GM21390 (cell line): ENCODE results near the gene DOCK1.

ENCODE experiments used
- ATAC-seq: cut with Tn5 transposase; IDR thresholded peaks from one replicate; pipeline ENCODE4 v1.9.1; 2021; ENCODE audit not compliant: unreplicated experiment

Gene DOCK1

DNA sequence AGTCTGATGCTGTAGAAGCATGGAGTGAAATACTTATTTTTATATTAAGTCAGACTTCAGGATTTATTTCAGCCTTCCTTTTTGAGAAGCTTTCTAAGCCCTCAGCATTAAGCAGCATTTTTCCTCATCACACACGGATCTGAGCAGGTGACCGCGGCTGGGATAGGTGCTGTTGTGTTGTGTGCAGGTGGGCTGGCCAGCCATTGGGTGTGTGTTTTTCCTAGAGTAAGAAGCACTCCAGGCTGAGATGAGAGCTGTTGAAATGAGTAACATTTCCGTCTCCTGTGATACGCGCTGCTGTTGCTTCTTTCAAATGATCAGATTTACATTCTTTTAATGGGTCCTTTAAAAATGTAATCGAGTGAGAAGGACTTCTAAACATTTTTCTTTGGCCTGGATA, 227.2 kb downstream of the DOCK1 start:
- no peak for ATAC-seq

DNA sequence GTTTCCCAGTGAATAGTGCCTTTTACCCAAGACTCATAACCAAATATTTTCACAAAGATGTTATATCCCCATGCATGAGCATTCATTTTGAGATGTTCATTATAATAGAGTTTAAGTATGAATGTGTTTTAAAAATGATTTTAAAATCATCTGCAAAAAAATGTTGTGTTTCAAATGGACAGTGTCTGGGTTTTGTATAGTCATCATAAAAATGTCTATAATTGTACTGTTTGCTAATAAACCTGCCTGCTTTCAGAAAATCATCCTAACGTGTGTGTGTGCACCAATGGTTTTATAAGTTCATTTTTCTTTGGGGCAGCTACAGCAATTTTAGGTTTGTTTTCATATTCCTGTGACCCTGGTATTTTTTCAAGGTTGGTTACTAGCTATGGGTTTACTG, 228.0 kb downstream of the DOCK1 start:
- no peak for ATAC-seq

DNA sequence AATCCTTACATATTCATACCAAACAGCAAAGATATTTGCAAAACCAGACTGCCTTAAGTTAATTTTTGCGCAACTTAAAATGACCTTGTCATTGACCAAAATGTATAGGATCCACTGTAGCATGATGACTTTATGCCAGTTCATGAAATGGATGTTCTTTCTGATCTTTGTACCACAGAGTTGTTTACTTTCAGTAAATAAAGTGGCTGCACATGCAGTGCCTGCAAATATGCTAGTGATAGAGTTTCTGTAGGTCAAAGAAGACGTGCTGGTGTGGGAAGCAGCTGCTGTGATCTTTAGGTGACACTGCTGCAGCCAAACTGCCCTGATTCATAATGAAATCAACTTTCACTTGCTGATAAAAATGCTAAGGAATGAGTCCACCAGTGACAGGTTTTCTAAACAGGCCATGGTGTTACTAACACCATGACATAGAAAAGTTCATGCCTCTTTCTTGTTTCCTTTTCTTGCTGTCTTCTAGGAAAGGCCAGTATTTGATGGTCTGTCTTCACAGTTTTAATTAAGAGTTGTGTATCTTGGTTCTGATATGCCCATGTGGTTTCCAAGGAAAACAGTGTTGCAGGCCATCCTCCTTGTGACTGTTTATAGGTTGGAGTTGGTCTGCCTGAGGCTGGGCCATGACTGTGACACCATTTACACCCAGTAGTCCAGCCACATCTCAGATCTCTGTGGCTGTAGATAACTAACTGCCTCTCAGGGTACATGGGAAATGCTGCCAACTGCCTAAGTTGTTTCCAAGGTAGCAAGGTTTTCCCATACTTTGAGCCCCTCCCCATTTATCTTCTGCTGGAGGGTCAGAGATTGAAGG, 228.7 kb downstream of the DOCK1 start:
- no peak for ATAC-seq

DNA sequence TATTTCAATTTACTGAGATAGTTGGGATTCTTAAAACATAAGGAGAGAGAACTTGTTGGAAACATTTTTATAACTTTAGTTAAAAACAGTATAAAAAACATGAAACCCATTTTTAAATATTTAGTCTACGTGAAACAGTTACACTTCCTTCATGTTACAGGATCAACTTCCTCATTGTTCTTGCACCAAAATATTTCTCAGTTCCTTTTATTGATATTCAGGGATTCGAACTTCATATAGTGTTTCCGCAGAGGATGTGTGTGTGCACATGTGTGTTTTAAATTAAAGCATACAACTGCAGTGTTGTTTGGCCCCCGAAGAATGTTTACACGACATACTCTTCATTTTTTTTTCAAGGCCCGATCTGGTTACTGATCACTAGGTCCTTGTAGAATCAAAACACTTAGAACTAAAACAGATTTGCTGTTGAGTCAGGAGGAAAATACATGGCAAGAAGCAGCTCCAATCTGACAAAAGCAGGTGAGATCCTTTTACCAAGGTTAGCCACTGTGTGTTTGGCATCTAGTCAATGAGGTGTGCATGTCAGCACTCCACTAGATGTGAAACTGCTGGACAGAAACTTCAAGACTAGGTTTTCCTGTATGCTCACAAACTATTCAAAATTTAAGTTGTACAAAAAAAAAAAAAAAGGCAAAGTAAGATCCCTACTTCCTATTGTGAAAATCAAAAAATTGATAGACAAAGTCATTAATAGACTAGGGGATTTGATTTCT, 230.8 kb downstream of the DOCK1 start:
- ATAC-seq: no peak

DNA sequence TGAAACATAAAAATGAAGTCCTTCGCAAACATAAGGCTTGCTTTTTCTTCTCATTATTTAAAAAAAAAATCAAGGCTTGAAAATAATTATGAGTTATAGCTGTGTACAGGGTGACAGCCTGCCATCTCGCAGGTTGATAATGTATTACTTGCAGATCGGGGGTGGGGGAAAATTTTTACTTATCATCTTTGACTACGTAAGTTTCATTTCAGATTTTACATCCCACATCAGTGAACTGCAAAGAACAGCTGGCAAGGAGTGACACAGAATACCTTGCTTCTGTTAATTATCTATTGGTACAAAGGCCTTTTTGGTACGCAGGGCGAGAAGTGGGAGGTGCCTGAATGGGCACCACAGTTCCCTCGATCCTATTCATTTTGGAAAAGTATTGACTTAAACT, 232.2 kb downstream of the DOCK1 start:
- no peak for ATAC-seq

DNA sequence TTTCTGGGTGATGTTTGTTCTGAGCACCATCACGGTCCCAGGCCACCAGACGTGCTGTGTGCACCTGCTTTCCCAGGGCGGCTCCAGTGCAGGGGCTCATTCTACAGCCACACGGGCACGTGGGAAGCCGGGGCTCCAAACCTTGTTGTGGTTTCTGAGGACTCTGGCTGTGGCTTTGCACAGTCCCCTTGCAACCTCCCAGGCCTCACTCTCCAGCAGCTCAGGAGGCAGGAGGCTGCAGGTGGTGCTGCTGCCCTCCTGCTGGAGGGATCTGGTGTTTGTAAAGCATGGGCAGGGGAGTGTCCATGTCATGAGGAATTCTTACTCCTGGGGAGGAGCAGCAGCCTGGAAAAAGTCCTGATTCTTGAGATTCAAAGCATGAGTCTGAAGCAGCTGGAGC, 236.9 kb downstream of the DOCK1 start:
- no peak for ATAC-seq

DNA sequence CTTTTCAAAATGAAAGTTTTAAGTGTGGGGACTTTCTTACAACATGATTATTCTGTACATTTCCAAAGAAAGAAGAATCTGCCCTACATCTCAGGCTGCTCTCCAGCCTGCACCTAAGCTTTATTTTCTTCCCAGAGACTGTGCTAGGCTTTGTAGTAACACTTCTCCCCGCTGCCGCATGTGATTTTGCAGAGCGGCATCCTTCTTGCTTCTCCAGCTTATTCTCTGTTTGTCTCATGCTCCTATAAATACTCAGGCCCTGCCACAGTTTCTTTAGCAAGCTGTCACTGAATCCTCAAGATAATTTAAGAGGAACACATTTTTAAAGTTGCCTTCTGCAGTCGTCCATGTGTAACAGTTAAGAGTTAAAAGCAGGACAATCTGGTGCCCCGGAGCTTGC, 237.6 kb downstream of the DOCK1 start:
- no peak for ATAC-seq

DNA sequence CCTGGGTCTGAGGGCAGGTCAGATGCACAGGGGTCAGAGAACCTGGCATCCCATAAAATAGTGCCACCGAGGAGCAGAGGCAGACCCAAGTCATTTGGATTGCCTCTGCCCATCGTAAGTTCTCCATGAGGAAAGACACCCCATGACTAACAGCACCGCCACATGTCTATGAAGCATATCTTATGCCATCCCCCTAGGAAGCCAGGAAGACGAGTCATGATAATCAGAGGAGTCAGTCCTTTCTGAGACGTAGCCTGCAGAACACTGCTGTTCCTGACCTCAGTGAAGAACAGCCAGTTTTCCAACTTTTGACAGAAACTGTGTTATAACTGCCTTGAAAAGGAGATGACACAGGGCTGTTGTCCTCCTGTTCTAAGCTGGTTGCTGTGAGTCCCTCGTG, 239.9 kb downstream of the DOCK1 start:
- ATAC-seq: no peak

DNA sequence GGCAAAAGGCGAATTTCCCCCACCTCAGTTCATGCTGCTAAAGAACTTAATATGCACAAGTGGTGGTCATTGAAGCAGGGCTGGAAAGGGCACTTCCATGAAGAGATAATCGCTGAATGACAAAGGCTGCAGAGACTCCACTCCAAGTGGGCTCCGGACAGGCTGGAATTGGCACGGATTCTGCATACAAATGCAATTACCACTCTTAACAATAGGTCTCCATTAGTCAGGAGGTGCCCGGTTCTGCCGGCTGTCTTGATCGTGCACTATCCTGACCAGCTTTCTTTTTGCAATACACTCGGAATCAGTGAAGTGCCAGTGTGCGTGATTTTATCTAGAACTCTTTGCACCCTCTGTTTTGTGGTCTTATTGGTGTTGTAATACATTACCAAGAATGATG, 241.4 kb downstream of the DOCK1 start:
- ATAC-seq: no peak

DNA sequence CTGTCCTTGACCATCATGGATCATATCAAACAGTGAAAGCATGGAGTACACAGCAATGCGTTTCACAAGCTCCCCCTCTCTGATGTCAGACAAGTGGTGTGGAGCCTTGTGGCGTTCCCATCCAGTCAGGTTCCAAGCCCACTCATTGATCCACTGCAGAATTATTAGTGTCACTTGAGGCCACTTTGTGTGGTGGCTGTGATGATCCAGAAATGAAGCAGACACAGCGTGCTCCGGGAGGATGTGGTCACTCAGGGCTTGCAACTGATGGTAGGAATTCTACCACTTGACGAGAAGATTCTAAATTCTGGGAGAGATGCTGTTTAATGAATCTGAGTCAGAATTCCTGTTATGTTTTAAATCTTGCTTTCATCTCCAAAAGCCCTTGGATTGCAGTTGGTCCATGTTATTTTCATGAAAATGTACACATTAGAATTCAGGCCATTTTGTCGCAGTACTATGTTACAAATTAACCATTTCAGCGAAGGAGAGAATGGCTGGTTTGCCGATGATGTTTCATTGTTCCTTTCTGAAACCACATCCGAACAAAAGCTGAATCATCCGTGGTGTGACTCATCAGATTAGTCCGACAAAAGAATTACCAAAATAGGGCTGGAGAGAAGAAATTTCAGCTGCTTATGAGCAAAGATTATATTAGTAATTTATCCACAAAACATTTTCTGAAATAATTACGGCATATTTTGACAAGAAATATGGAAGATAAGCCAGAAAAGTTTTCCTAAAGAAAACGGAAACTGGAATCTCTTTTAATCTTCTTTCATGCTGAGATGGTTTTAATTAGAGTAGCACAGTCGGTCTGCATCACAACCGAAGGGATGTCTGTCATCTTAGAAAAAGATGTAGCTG, 243.1 kb downstream of the DOCK1 start:
- no peak for ATAC-seq

DNA sequence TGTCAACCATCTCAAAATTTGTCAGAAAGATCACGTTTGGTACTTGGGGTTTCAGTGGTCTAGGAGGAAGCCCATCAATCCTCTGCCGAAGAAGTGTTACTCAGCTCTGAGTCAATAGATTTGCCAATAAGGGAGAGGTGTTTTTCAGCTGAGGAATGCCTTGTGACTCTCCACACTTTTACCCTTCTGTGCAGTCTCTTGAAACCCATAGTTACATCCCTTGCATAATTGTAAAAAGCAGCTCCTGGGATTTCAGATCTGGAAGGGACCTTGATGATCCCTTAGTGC, 243.6 kb downstream of the DOCK1 start:
- ATAC-seq: no peak

DNA sequence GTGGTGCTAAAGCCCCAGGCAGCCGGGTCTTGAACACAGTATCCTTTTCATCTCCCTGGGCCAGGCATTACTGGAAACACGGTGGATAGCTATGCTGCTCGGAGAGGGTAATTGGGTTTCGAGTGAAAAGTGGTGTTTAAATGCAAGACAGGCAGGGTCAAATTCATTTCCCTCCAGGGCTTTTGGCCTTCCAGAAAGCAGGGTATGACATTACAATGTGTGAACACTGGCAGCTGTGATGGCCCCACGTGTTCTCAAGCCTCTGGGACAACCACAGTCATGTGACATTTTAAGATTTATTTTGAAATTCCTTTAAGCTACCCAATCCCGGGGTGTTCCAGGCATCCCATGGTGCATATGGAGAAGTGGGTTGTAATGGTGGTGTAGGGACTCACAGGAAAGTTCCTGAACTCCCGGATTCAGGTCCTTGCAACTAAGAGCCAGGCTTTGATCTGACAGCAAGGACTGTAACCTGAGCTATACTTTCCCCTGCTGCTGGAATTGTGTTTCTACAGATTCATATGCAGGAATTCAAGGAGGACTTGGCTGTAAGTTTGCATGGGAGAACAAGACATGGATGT, 244.4 kb downstream of the DOCK1 start:
- ATAC-seq: no peak

DNA sequence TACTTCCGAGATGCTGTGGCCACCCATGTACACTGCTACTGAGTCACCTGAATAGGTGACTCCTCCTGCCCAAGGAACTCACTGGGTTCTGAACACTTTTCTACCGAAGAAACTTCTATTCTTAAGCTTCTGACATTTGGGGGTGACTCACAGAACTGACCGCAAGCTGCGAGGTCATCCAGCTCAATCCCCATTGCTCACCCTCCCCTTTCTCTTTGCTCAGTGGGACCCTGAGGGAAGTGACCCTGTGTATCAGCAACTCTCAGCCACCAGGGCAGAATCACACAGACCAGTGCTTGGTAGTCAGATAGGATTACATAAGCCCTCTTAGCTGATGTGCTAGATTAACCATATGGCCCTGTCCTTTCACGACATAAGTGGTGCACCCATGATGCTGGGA, 244.9 kb downstream of the DOCK1 start:
- no peak for ATAC-seq

DNA sequence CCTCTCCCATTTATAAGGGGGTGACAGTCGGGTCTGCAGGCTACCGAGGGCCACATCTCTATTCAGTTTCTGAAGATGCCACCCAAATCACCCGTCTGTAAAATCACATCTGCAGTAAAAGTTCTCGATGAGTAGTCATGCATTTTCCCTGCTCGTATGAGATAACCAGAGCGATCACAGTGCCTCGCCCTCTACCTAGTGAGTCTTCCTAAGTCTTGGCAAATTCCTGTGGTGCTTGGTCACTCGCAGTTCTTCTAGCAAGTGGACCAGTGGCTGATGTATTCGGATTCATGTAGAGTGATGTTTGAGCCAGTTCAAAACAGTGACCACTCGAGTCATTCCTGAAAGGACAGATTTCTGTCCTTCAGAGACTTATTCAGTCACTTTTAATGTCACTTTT, 246.3 kb downstream of the DOCK1 start:
- no peak for ATAC-seq

DNA sequence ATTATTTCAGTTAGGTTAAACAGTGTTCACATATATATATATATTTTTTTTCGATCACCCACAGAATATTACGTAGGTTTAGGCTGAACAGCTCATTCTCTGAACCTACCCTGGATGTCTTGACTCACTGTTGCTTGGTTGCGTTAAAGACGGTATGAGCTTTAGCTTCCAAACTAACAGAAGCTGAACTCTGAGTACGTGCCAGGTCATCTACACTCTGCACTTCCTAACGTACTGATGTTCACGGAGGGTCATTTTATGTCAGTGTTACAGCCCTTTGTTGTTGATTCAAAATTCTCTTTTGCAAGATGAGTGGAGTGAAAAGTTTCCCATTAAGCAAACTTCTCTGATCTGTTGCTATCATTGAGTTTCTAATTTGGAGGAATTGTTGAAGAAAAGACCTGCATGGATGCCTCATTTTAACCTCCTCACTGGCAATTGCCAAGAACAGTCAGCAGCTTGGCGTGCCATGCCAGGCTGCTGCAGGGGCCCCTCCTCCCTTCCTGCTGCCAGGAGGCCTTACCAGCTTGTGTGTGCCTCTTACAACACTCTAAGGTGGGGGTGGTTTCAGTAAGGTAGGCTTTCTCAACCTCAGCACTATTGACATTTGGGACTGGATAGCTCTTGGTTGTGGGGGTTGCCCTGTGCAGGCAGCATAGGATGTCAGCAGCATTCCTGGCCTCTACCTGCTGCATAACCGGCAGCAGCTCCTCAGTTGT, 246.9 kb downstream of the DOCK1 start:
- ATAC-seq: no peak

DNA sequence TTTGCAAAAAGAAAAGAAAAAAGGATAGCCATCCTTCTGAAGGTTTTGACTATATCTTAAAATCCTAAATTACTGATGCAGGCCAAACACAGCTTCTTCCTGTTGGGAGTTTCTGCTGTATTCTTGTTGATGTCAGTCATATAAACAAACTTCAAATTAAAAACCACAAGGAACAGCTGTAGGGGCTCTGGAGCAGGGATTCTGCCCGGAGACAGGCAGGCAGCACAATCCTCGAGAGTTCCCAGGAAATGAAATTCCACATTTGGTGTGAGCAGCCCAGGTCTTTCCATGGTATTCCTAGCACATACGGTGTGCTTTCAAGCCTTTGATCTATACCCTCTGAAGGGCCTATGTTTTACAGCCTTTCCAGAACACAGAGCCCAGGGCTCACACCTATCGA, 248.0 kb downstream of the DOCK1 start:
- no peak for ATAC-seq

DNA sequence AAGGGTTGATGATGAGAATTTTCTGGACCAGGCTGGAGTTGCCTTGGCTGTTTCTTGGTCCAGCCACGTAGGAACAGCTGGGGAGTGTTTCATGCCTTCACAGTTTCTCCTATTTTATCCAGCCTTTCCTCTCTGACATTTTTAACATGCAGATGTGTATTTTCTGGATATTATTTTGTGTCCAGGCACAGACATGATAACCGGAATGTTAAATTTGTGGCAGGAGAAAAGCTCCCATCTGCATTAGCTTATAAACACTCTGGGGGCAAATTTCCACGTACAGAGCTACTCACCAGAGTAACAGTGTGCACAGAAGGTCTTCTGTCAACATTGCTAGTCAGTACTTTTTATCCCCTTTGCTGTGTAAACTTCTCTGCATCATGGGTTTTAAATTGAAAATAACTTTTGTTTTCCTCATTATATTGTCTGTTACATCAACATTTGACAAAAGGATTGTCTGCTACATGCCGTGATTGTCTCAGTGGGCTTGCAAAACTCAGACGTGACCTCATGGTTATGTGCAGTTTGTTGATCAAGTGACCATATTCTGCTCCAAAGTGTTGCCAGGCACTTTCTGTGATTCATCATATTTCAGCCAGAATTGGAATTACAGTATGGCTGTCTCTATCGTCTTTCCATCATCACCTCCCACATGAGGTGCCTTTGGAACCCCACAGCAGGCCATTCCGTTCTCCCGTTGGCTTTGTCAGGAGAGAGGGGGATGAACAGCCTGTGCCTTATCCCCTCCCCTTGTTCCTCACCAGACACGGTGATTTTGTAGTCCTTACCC, 249.8 kb downstream of the DOCK1 start:
- ATAC-seq: no peak

DNA sequence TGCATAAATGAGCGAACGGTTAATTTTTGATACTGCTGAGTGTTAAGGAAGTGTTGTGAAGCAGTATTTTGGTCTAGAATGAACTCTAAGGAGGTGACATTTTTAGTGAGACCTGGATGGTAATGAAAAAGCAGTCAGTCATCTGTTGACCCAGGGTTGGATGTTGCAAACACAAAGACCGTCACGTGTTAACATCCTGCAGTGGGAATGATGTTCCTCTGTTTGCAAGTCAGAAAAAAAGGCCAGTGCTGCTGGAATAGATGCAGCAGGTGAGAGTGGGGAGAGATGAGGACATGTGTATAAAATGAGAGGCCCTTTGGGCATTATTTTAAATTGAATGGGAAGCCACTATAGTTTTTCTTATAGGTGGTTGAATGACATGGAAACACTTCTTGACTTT, 251.9 kb downstream of the DOCK1 start:
- ATAC-seq: no peak

DNA sequence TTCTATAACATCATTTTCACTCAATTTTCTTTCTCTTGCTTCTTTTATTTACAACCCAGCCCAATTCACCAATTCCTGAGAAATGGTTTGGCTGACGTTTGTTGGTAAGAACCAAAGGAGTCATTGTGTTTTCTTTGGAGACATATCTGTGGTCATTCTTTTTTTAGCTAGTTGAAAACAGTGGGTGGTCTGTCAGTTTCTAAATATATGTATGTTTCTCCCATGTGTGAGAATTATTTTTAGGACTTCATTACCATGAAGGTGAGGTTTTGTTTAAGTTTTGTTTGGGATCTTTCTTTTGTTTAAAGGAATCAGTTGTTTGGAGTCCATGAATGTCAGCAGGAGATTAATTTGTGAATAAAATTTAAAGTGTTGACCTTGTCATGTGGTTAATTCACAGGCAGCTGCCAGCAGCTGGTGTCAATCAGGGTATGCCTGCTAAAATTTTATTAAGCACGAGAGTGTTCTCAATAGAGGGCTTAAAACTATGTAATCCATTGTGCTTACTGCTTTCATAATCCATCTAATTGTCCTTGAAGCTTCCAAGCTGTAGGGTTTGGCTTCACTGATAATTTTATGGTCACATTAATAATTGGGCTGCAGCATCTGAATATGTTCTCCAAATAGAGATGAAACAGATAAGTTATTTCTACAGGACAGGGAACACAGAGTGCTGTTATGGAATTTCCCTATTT, 252.4 kb downstream of the DOCK1 start:
- ATAC-seq: no peak

DNA sequence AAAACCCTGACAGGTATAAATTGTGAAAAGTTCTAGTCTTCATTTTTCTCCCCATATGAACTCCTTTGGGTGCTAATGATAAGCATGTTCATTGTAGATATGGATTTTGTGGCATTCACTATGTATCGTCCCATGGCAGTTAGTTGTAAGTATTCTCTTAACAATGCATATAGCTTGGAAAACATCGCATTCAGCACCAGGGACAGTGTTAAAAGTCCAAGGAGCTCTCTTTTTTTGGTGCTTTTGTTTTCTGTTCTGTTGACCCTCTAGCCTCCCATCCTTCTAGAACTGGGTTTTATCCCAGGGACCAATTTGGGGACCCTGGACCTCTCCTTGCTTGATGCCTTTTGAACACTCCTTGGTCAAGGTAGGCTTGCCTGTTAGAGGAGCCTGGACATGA, 253.4 kb downstream of the DOCK1 start:
- ATAC-seq: no peak
